NCI-H345 treated with DMSO at 0.1 percent for 48 hours (cell line): ENCODE results near the gene TBC1D22A.
"Not testable (repeated sequence)": the region's sequence is repeated elsewhere in the genome, so short reads cannot be mapped to it uniquely, and the experiment has no call there.

Experiments
- DNase-seq: peaks from one replicate; lab custom pipeline; 2025; ENCODE audit not compliant: unreplicated experiment; lab: John Stamatoyannopoulos, UW

TBC1D22A gene

DNA sequence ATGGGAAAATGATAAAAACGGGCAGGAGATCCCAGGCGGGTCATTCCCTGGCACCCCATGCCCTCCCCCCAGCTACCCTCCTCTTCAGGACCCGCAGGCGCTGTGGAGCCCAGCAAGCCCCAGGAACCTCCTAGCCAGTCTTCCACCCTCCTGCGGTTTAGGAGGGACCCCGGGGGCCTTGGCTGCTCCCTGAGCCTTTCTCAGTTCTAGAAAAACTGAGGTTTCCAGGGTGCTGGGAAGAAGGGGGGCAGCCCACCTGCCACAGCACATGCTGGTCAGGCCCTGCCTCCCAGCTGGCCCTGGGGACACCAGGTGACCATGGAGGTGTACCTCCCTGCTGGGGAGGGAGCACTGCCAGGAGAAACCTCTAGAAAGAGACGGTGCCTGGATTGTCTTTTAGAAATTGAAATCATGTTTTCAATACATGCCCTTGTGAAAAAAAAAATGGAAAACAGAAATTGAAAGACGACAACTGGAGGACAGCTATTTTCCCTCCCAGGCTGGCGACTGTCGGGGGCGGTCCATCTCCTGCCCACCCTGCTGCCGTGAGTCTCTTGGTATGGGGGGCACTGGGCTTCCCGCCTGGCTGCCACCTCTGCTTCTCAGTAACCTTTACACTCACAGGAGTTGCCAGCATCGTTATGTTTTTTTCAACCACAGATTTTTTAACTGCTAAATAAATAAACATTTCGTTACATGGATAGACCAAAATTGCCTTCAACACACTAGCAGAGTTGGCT is 398.5 kb downstream of the TBC1D22A start:
- DNase-seq = no peak

DNA sequence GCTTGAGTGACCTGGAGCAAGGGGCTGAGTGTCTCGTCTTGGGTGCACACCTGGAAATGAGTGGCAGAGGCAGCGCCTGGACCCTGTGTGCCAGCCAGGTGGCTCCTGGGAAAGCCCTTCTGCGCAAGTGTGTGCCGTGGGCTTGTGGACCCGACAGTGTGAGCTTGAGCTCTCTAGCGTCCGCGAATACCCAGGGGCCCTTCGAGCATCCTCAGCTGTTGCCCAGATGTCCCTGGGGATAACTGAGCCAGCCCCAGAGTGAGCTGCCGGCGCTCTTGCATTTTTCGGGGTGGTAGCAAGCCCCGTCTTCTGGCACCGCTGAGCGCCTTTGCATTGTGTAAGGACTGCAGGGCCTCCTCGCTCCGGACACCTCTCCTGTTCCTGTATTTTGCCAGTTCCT is 399.2 kb downstream of the TBC1D22A start:
- DNase-seq = no peak

DNA sequence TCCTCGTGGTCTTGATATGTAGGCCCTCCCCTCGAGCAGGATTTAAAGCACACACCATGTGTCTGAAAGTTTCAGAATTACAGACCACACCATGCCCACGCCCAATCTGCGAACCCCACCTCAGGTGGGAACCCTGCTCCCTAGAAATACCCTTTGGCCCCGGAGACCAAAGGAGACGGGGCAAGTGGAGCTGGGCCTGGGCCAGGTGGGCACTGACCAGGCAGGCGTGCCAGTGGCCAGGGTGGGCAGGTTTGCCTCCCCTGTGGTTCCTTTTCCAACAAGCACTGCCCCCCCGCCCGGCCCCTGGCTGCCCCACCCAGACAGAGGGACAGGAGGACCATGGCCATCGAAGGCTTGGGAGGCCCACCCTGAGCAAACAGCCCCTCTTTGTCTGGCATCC is 400.4 kb downstream of the TBC1D22A start:
- DNase-seq = no peak

DNA sequence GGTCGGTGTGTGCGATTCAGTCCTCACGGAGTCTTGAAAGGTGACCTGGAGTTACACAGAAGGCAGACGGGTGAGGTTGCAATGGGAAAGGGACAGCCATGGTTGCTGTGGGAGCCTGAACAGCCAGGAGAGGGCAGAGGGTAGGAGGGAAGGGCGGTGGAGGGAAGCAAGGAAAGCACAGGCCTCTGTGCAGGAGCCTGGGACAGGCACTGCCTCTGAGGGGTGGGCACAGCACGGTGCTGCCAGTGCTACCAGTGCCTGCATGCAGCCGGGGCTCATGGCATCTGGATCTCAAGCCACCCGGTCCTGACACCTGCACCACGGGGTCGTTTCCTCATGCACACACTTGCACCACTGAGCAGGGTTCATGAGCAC is 401.0 kb downstream of the TBC1D22A start:
- DNase-seq = no peak

DNA sequence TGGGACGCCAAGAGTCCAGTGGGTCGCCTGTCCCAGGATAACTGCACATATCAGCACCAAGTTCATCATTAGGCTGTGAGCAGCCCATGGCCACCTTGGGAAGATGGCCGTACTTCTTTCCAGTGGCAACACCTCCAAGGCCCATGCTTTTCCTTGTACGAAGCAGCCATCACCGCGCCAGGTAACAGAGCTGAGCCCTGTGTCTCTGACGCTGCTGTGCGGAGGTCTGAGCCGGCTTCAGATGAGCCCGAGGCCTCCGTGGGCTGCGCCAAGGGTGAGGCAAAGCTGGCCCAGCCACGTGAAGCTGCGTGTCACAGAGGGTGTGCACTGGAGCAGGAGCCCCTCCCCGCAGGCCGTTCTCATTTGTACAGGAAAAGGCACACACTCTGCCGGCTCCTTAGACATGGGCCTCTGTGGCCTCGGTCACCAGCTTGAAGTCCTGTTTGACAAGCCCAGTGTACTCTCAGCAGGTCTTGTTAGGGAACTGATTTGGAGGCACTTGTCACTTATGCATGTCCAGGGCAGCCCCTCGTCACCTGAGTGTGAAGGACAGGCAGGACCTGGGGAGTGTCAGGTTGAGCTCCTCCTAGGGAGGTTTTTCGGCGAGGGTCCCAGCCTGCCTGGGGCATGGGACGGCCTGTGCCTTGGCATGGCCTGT is 401.5 kb downstream of the TBC1D22A start:
- DNase-seq = no peak

DNA sequence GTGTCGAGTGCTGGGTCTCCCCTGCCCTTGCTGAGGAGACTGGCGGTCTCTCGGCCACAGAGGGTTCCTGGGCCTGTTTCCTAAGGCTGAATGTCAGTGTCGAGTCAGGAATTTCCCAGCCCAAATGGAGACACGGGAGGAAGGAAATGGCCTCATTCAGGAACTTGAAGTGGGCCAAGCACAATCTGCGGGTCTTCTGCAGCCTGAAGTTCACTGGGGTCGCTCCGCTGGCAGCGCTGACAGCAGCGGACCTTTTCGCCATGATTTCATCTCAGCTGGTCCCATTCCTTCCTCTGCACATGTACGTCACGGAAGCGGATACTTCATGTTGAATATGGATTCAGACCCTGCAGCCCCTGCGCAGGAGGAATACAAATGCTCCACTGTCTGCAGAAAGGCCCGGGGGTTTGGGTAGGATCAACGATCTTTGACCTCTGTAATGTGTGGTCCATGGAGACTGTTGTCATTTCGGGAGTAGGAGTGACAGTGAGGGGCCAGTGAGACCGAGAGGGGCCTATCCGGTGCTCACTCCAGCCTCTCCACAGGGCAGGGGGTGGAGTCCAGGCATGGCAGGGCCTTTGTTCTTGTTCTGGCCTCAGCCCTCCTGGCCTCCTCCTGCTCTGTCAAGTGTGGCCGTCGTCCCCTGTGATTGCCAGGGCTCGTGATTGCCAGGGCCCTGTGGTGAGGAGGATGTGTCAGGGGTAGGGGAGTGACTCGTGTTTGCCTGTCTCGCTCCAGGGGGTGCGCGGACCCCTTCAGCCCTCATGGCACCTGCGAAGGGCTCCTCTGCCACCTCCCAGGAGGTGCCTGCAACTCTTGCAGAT is 402.3 kb downstream of the TBC1D22A start:
- DNase-seq = no peak

DNA sequence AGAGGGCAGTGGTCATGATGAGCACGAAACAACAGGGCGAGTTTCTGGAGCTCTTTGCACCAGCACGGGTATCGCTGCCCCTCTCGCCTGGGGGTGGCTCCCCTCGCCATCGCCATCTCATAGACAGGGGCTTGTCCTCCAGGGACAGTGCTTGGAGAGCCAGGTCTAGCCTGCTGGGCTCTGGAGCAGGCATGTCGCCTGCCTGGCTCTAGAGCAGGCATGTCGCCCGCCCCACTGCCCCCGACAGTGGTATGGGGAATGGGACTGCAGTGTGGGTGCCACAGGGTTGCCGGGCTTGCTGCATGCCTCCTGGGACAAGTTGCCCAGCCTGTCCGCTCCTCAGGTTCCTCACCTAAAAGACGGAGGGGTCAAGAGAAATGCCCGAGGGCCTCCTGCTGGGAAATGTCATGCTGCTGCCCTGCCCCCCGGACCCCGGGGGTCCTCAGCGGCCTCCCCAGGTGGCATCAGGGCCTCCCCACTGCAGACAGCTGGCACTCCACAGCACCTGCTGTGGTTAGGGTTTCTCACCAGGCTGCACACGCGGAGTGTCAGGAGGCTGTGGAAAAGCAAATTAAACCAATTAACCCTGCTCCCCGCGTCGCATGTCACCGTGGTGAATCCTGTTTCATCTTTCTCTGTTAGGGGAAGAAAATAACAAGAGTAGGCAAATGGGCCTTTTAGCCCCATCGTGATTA is 403.0 kb downstream of the TBC1D22A start:
- DNase-seq = no peak

GRCh38 chr22:47166033-47166404 is 403.6 kb downstream of the TBC1D22A start:
- peak; percentile 44 for DNase-seq

GRCh38 chr22:47166446-47167016 is 404.1 kb downstream of the TBC1D22A start:
- DNase-seq = no peak

GRCh38 chr22:47167056-47167455 is 404.6 kb downstream of the TBC1D22A start:
- no peak for DNase-seq

DNA sequence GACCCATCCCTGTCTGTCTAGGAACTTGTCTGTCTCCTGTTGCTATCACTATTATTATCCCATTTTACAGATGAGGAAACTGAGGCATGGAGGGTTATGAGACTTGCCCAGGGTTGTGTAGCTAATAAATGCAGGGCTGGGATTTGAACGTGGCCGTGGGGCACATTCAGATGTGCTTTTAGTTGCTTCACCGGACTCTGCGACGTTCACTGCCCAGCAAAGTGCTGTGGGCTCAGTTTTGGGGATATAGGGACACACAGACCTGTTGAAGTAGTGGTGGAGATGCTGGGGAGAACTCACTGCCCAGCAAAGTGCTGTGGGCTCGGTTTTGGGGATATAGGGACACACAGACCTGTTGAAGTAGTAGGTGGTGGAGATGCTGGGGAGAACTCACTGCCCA is 405.5 kb downstream of the TBC1D22A start:
- not testable (repeated sequence) for DNase-seq

GRCh38 chr22:47168441-47168840 is 406.0 kb downstream of the TBC1D22A start:
- DNase-seq = no peak

GRCh38 chr22:47168900-47169800 is 406.7 kb downstream of the TBC1D22A start:
- DNase-seq = no peak

GRCh38 chr22:47169801-47170140 is 407.3 kb downstream of the TBC1D22A start:
- no peak for DNase-seq

- DNase-seq = not testable (repeated sequence)
These were observed 408.3 kb downstream of the TBC1D22A start for GRCh38 chr22:47170511-47171440.

- no peak for DNase-seq
These were observed 409.2 kb downstream of the TBC1D22A start for GRCh38 chr22:47171441-47172221.

DNA sequence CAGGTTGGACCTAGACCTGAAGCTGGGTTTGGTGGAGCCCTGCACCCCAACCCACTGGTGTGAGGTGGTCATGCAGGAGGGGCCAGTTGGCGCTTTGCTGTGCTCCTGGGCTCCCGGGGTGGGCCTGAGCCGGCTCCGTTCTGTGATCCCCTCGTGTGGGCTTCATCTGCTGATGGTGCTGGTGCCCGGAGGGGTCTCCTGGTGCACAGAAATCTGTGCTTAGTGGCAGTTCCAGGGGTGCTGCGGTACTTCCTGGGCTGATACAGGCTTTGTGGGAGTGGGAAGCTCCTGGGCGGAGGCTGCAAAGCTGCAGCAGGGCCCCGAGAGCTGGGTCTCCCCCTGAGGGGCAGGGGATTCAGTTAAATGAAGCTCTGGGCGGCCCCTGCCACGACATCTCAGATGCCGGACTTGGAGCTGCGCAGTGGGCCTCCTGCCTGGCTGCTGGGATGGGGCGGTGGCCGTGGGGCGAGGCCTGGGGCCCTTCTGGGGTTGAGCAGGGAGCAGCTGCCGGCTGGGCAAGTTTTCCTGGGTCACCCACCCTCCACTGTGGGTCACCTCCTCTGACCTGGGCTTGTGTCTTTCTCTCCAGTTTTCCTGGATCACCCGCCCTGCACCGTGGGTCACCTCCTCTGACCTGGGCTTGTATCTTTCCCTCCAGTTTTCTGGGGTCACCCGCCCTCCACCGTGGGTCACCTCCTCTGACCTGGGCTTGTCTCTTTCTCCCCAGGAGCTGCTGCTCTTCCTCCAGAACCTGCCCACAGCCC is 410.5 kb downstream of the TBC1D22A start:
- no peak for DNase-seq
